Astrocyte of the cerebellum (primary cell): Measurements from ENCODE around the gene SPOP.

Source experiments
- DNase-seq: peaks from one replicate; pipeline ENCODE4 v3.0.0-alpha.2; 2011; ENCODE audit warnings: low read depth
- H3K4me3 ChIP-seq: 2 replicates; pipeline ENCODE4 v1.5.1; 2011; ENCODE audit warnings: mild to moderate bottlenecking, low read depth, low read length, moderate library complexity
- in situ Hi-C: cut with HindIII; loops from 2 replicates; pipeline ENCODE4 v1.10.0; 2017; ENCODE audit warnings: low sequenced_read_pairs
- TF ChIP-seq, protein P1 (sequence below): IDR thresholded peaks from 2 replicates; pipeline ENCODE4 v1.5.1; 2012; ENCODE audit warnings: low read length, low read depth, moderate library complexity, mild to moderate bottlenecking; ENCODE audit errors: missing control alignments

SPOP gene

GRCh38 chr17:49621946-49622529, 55.9 kb downstream of the SPOP start:
- in situ Hi-C loops = no loop called here
- no peak for DNase-seq
- TF ChIP-seq, protein P1, sequence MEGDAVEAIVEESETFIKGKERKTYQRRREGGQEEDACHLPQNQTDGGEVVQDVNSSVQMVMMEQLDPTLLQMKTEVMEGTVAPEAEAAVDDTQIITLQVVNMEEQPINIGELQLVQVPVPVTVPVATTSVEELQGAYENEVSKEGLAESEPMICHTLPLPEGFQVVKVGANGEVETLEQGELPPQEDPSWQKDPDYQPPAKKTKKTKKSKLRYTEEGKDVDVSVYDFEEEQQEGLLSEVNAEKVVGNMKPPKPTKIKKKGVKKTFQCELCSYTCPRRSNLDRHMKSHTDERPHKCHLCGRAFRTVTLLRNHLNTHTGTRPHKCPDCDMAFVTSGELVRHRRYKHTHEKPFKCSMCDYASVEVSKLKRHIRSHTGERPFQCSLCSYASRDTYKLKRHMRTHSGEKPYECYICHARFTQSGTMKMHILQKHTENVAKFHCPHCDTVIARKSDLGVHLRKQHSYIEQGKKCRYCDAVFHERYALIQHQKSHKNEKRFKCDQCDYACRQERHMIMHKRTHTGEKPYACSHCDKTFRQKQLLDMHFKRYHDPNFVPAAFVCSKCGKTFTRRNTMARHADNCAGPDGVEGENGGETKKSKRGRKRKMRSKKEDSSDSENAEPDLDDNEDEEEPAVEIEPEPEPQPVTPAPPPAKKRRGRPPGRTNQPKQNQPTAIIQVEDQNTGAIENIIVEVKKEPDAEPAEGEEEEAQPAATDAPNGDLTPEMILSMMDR = no peak
- no peak overlapping the region for H3K4me3 ChIP-seq

- no peak overlapping the region for H3K4me3 ChIP-seq
- no peak for DNase-seq
- in situ Hi-C loops = no loop called here
- TF ChIP-seq, protein P1 = no peak
These were observed 56.5 kb downstream of the SPOP start for GRCh38 chr17:49621420-49621819.

DNA sequence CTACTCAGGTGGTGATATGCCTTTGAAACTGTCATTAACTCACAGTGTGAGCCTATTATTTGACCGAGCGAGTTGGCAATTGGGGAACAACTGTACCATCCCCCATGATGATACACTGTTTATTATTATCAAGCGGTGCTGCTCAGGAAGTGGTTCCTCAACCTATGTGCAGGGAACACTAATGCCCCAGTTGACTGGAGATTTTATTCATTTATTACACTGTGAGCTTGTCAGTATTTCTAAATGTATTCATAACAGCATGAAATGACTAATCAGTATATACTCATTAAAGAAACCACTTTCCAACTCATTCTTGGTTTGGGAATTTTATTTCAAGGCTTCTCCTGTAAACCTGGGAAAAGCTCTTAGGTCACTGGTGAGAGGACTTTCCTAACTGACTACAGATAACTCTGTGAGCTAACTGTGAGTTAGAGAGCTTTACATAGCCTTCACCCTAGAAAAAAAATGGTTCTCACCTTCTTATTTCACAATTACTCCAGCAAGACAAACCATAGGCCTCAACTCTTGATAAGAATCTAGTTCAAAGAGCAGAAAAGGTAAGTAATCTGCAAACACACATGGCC, 59.8 kb downstream of the SPOP start:
- peak; percentile 41 for DNase-seq
- no peak overlapping the region for H3K4me3 ChIP-seq
- in situ Hi-C loops = no loop called here
- TF ChIP-seq, protein P1 = no peak

DNA sequence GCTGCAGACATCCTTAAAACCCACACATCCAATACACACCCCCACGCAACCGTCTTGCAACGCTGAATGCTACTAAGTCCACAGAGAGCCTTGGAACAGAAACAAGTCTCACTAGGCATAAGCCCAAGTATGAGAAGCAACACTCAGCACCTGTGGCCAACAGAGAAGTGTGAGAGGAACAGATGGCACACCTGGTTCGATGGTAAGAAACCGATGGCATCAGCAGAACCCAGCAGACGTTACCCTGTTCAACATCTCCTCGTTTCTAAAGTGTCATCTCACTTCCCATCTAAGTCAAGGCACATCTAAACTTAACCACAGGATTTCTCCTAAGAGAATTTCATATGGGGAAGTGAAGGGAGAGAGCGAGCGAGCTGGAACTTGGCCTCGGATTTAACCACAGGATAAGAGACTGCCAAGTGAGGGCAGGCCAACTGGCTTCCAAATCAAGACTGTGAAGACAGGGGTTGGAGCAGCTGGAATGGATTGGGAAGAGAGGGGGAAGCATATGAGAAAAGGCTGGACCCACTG, 61.2 kb downstream of the SPOP start:
- TF ChIP-seq, protein P1 = no peak
- in situ Hi-C loops = no loop called here
- DNase-seq = peak; percentile 91
- no peak overlapping the region for H3K4me3 ChIP-seq

DNA sequence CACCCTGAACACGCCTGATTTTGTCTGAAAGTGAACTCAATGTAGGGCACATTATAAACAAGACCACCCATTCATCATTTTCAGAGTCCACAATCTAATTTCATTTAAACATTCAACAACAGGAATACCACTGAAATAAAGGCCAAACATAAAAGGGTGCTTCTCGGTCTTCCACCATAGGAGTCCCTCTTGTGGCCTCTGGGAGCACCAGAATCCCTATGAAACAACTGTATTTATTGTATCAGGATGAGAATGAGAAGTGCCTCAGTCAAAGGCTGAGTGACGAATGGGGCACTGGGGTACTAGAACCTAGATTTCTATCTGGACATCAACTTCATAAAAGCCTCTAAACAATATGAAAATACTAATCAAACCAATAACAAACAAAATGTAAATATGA, 61.8 kb downstream of the SPOP start:
- DNase-seq = no peak
- TF ChIP-seq, protein P1 = peak; percentile 30
- in situ Hi-C loops = no loop called here
- no peak overlapping the region for H3K4me3 ChIP-seq

DNA sequence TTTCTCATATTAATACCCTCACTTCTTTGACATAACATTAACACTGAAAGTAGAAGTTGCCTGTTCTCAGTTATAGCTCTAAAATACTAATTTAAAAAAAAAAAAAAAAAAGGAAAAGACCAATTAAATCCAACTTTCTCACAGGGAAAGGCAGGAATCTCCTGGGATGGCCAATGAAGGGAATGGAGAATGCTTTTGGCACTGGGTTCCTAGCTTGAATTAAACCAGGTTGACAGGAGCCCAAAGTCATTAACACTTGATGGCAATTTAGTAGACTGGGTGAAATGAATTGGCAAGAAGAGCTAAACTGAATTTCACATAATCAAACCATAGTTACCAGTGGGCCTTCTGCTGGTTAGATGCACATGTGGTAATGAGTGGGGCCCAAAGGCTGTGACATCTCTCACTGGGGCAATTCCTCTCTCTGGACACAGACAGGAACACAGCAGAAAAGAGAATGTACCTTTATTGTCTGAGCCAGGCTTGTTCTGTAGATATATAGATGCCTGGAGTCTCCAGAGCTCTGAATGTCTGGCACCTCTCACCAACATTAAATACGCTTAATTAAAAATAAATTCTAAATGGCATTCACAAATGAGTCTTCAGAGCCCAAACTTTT, 64.6 kb downstream of the SPOP start:
- no peak overlapping the region for H3K4me3 ChIP-seq
- no peak for DNase-seq
- TF ChIP-seq, protein P1 = no peak
- in situ Hi-C loops = loop anchor here (5.0 kb wide), 1 partner anchor 34 kb away; no protein-coding TSS in a partner anchor
